Transverse colon (tissue), 4 donors: Measurements from ENCODE around the gene RNF121. TPM values are rescaled to one million over a fixed set of nuclear protein-coding genes. Genes with fewer than 3 reads are reported as not detected.

Experiments used
- DNase-seq: peaks from one replicate; pipeline ENCODE4 v3.0.0-alpha.2; 2019
- H3K27ac ChIP-seq, 4 donors: fragments of 200-600 bp; sonication (generic); 2 replicates each; pipeline ENCODE4 v1.5.1; 2016 to 2018; ENCODE audit warnings: inconsistent platforms in 4 of 4
- H3K27me3 ChIP-seq: fragments of 200-600 bp; sonication (generic); 2 replicates; pipeline ENCODE4 v1.5.1; 2017; ENCODE audit warnings: inconsistent platforms
- H3K36me3 ChIP-seq, 4 donors: fragments of 200-600 bp; sonication (generic); 2 replicates each; pipeline ENCODE4 v1.5.1; 2017 to 2019; ENCODE audit warnings: inconsistent platforms in 4 of 4
- H3K4me1 ChIP-seq, 4 donors: fragments of 200-600 bp; sonication (generic); 2 replicates each; pipeline ENCODE4 v1.5.1; 2017 to 2020; ENCODE audit warnings: inconsistent platforms in 4 of 4
- H3K4me3 ChIP-seq, 4 donors: fragments of 200-600 bp; sonication (generic); 1 replicate in 1 of 4; 2 replicates in 3 of 4; pipeline versions ENCODE4 v1.5.1 to v1.6.1; 2017 to 2019; ENCODE audit warnings: inconsistent platforms in 4 of 4
- H3K9me3 ChIP-seq, 2 donors: fragments of 200-600 bp; sonication (generic); 2 replicates each; pipeline ENCODE4 v1.5.1; 2017 to 2019; ENCODE audit warnings: inconsistent platforms in 2 of 2
- EP300 ChIP-seq: sonication (generic); formaldehyde crosslinking; IDR thresholded peaks from one replicate; pipeline ENCODE4 v1.6.1; 2017; ENCODE audit warnings: antibody characterized with exemption, low read depth
- POLR2A ChIP-seq: fragments of 450-650 bp; IDR thresholded peaks from one replicate; pipeline ENCODE4 v1.6.1; 2016; ENCODE audit warnings: antibody characterized with exemption, mild to moderate bottlenecking, moderate library complexity
- POLR2AphosphoS5 ChIP-seq, 3 donors: sonication (generic); formaldehyde crosslinking; IDR thresholded peaks; one replicate each; pipeline ENCODE4 v1.6.1; 2016; ENCODE audit warnings: antibody characterized with exemption in 3 of 3
- WGBS, 2 donors: methylation state at CpG; one replicate each; pipeline ENCODE4 v1.1.5; 2018; ENCODE audit warnings: low coverage in 1 of 2; 5-methylcytosine and 5-hydroxymethylcytosine counted together
- in situ Hi-C, 4 donors: fragments of 200-750 bp; cut with MboI; loops; one replicate each; pipeline versions ENCODE4 v1.15.0 to v1.15.1; 2017; ENCODE audit warnings: low sequenced_read_pairs in 3 of 4, low pct_ligation_motif_present in 1 of 4, low pct_unique_long_range_greater_than_20kb in 1 of 4
- intact Hi-C: fragments of 100-400 bp; cut with DNase I; formaldehyde crosslinking; loops from one replicate; pipeline ENCODE4 v1.15.1; 2023; ENCODE audit warnings: low total_unique reads
- total RNA-seq, 4 donors: library from RNA; depleted of rRNA; stranded (reverse); fragments of >200 nt; gene quantifications; one replicate each; pipeline ENCODE4 v1.1.0, GENCODE V29; 2016
- TF ChIP-seq, protein P1 (sequence below), 5 experiments: fragments of 200-600 bp in 3 of 5; fragments of 450-650 bp in 2 of 5; sonication (generic) in 3 of 5; IDR thresholded peaks; 1 replicate in 2 of 5; 2 replicates in 3 of 5; pipeline ENCODE4 v1.5.1; 2016 to 2017; ENCODE audit warnings: antibody characterized with exemption in 5 of 5, inconsistent platforms in 3 of 5, mild to moderate bottlenecking in 2 of 5, moderate library complexity in 1 of 5

RNF121 gene
- total RNA-seq, 4 donors from 2014 or later, result 9.7 to 38.6 (median 31.4) TPM

DNA sequence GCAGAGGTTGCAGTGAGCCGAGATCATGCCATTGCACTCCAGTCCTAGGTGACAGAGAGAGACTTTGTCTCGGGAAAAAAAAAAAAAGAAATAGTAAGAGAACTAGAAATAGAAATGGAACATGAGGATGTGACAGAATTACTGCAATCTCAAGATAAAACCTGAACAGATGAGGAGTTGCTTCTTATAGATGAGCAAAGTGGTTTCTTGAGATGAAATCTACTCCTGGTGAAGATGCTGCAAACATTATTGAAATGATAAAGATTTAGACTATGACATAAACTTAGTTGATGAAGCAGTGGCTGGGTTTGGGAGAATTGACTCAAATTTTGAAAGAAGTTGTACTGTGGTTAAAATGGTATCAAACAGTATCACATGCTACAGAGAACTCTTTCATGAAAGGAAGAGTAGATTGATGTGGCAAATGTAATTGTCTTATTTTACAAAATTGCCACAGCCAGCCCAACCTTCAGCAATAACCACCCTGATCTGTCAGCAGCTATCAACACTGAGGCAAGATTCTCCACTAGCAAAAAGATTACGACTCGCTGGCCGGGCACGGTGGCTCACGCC, 14.1 kb upstream of the RNF121 start:
- Histone ChIP-seq H3K9me3 (no peaks in the 10 kb centered on the region), H3K27me3 (no peaks in the 10 kb centered on the region), H3K4me1 (no peaks in the 10 kb centered on the region), H3K36me3 (peaks cover 0 to 29% (median 10%) of the 10 kb centered on the region in 4 donors), H3K27ac (no peak overlapping the region), H3K4me3 (no peak overlapping the region)
- no peak for DNase-seq
- intact Hi-C loops, result no loop called here
- TF ChIP-seq POLR2AphosphoS5 (IDR thresholded peaks at IDR 0.05) (no peak), EP300 (no peak), POLR2A (no peak)
- TF ChIP-seq, protein P1, sequence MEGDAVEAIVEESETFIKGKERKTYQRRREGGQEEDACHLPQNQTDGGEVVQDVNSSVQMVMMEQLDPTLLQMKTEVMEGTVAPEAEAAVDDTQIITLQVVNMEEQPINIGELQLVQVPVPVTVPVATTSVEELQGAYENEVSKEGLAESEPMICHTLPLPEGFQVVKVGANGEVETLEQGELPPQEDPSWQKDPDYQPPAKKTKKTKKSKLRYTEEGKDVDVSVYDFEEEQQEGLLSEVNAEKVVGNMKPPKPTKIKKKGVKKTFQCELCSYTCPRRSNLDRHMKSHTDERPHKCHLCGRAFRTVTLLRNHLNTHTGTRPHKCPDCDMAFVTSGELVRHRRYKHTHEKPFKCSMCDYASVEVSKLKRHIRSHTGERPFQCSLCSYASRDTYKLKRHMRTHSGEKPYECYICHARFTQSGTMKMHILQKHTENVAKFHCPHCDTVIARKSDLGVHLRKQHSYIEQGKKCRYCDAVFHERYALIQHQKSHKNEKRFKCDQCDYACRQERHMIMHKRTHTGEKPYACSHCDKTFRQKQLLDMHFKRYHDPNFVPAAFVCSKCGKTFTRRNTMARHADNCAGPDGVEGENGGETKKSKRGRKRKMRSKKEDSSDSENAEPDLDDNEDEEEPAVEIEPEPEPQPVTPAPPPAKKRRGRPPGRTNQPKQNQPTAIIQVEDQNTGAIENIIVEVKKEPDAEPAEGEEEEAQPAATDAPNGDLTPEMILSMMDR (IDR thresholded peaks at IDR 0.05), result no peak
- in situ Hi-C loops, result no loop called here
- WGBS, 2 donors, result 83 to 94% methylated on average over 2 to 7 of the region's 7 CpGs

DNA sequence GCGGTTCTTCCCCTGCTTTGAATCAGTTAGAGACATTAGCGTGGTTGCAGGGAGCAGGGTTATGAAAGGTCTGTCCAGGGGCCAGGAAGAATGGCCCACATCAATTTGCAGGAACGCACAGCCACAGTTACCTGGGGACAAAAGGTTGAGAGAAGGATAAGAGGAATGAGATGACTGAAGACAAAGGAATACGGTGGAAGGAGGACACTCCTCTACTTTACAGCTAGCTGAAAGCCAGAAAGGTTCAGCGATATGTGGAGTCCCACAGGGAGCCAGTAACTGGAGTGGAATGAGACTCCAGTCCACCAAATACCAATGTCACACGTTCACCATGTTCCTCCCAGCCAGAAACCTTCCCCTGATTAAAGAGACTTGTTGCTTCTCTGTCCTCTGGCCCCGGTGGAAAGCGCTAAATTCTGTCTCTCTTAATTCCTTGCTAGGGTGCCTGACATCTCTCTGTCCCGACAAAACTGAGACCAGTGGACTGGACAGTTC, 11.2 kb upstream of the RNF121 start:
- intact Hi-C loops, result no loop called here
- no peak for DNase-seq
- Histone ChIP-seq H3K27ac (no peak overlapping the region), H3K27me3 (no peaks in the 10 kb centered on the region), H3K4me1 (no peaks in the 10 kb centered on the region), H3K4me3 (no peak overlapping the region), H3K36me3 (peaks cover 0 to 24% (median 10%) of the 10 kb centered on the region in 4 donors), H3K9me3 (no peaks in the 10 kb centered on the region)
- no peak for TF ChIP-seq POLR2A
- TF ChIP-seq, protein P1 (IDR thresholded peaks at IDR 0.05), result no peak
- no peak for TF ChIP-seq EP300
- no peak for TF ChIP-seq POLR2AphosphoS5 (IDR thresholded peaks at IDR 0.05)
- in situ Hi-C loops, result no loop called here
- 87 to 97% methylated on average over 6 to 9 of the region's 9 CpGs for WGBS, 2 donors

DNA sequence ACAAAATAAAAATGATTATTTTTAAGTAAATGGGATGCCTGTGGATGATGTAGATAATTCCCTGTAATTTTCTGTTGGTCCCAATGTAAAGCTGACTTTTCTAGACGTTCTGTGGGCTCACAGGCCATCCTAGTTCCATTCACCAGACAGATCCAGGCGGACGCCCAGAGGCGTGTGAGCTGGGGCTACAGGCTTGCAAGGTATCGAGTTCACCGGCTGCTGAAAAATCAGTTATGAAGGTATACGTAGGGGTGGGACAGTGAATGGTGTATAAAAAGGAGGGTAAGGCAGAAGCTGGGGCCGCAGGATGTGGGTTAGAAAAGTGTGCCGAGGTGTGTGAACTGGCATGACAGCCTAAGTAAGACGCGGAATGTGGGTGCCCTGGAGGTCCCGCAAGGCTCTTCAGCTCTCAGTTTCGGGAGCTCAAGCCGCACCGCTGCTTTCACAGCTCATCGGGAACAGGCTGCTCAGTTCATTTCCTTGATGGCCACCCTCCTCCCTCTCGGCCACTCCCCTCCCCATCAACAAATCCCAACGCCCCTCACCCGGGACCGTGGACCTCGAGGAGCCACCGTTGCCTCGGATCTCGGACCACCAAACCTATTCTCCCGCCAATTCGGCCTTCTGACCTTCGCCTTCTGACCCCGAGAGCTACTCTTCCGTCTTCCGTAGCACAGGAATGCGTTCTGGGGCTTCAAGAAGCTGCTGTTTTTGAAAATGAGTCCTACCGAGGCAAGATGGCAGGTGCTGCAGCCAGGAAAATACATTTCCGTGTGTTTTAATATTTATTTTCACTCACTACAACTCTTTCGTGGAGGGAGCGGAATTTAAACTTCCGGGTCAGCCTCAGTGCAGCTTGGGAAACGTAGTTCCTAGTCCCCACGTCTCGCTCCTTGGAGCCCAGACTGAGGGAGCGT, 768 bp upstream of the RNF121 start, which contains the start of gene XNDC1N:
Gene XNDC1N (minus strand): TSS at position 775 of the 917 bp plus-strand sequence. CDS start 5,241 bp downstream, outside the sequence.
- Histone ChIP-seq H3K36me3 (no peaks in the 10 kb centered on the region), H3K4me1 (peaks cover 13 to 30% (median 18%) of the 10 kb centered on the region in 4 donors), H3K4me3 (peak within 1 kb of the TSS; percentile 60 to 88 (median 73)), H3K27me3 (no peaks in the 10 kb centered on the region), H3K9me3 (no peaks in the 10 kb centered on the region), H3K27ac (peak within 1 kb of the TSS; percentile 82 to 92 (median 89))
- intact Hi-C loops (no loop called here), in situ Hi-C loops (no loop called here)
- TF ChIP-seq POLR2AphosphoS5 (IDR thresholded peaks at IDR 0.05) (peak in 1 of 3 donors; percentile 14), EP300 (no peak), POLR2A (no peak)
- TF ChIP-seq, protein P1 (IDR thresholded peaks at IDR 0.05), result no peak
- 0% methylated on average over 10 to 40 of the region's 40 CpGs for WGBS, 2 donors
- peak; percentile 40 for DNase-seq

DNA sequence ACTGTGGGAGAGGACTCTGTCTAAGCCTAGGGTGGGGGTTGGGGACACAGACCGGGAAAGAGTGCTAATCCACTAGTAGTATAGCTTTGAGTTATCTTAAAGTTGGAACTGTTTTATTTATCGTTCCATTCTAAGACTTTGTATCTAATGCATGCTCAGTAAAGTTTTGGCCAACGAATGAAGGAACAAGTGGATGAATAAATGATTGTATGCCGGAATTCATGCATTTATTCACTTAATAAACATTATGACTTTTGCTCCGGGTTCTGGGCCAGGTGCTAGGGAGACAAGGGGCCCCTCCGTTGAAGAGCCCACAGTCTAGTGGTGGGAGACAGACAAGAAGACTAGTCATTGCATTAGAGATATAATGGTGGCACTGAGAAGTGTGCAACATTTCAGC, 645 bp downstream of the RNF121 start:
- 2 to 7% methylated on average over 6 of the region's 6 CpGs for WGBS, 2 donors
- Histone ChIP-seq H3K27me3 (no peaks in the 10 kb centered on the region), H3K27ac (peak overlapping the region in 3 of 4 donors; percentile 88 to 92 (median 90)), H3K4me1 (peaks cover 13 to 39% (median 18%) of the 10 kb centered on the region in 4 donors), H3K9me3 (no peaks in the 10 kb centered on the region), H3K36me3 (no peaks in the 10 kb centered on the region), H3K4me3 (peak overlapping the region; percentile 60 to 88 (median 73))
- in situ Hi-C loops (no loop called here), intact Hi-C loops (no loop called here)
- TF ChIP-seq EP300 (no peak), POLR2A (no peak), POLR2AphosphoS5 (IDR thresholded peaks at IDR 0.05) (no peak)
- TF ChIP-seq, protein P1 (IDR thresholded peaks at IDR 0.05), result no peak
- DNase-seq, result no peak
